Measurements from ENCODE around the gene CBLB.
"Not testable (repeated sequence)": the region's sequence is repeated elsewhere in the genome, so short reads cannot be mapped to it uniquely, and the experiment has no call there.

The CBLB gene

GRCh38 chr3:105829871-105830622, 38.8 kb downstream of the CBLB start:
- peaks cover 67% of the 10 kb centered on the region for H3K4me1 Mint-ChIP-seq
- H3K27ac Mint-ChIP-seq: peak overlapping the region; percentile 50
- no peak overlapping the region for H3K4me3 Mint-ChIP-seq
- H3K27me3 Mint-ChIP-seq: no peaks in the 10 kb centered on the region
- peaks cover 4% of the 10 kb centered on the region for H3K9me3 Mint-ChIP-seq
- DNase-seq: no peak
- peaks cover 62% of the 10 kb centered on the region for H3K36me3 Mint-ChIP-seq
- CTCF ChIA-PET: interaction anchor here (1.2 kb wide), 1 partner anchor 39 kb away, joined by 3 read pairs; the partner anchor contains the start of gene CBLB

- H3K27me3 Mint-ChIP-seq: no peaks in the 10 kb centered on the region
- CTCF ChIA-PET: interaction anchor here (0.7 to 1.2 kb wide), 2 partner anchors 39 to 58 kb away, joined by 3 read pairs; partner anchors contain the start of gene CBLB
- H3K27ac Mint-ChIP-seq: peak overlapping the region; percentile 64
- peak; percentile 24 for DNase-seq
- H3K4me1 Mint-ChIP-seq: peaks cover 66% of the 10 kb centered on the region
- no peak overlapping the region for H3K4me3 Mint-ChIP-seq
- H3K36me3 Mint-ChIP-seq: peaks cover 62% of the 10 kb centered on the region
- H3K9me3 Mint-ChIP-seq: peaks cover 4% of the 10 kb centered on the region
Measured at GRCh38 chr3:105829229-105829628, 39.6 kb downstream of the CBLB start.

GRCh38 chr3:105828703-105829102, 40.1 kb downstream of the CBLB start:
- no peaks in the 10 kb centered on the region for H3K27me3 Mint-ChIP-seq

GRCh38 chr3:105827959-105828358, 40.9 kb downstream of the CBLB start:
- no peak overlapping the region for H3K27ac Mint-ChIP-seq
- DNase-seq: no peak
- no peak overlapping the region for H3K4me3 Mint-ChIP-seq
- CTCF ChIA-PET: no interaction called here
- peaks cover 4% of the 10 kb centered on the region for H3K9me3 Mint-ChIP-seq
- peaks cover 69% of the 10 kb centered on the region for H3K36me3 Mint-ChIP-seq
- H3K27me3 Mint-ChIP-seq: no peaks in the 10 kb centered on the region
- peaks cover 70% of the 10 kb centered on the region for H3K4me1 Mint-ChIP-seq

More at GRCh38 chr3:105828703-105829102, 40.1 kb downstream of the CBLB start:
- no peak for DNase-seq
- H3K27ac Mint-ChIP-seq: peak overlapping the region; percentile 64
- no peak overlapping the region for H3K4me3 Mint-ChIP-seq
- peaks cover 64% of the 10 kb centered on the region for H3K36me3 Mint-ChIP-seq
- H3K4me1 Mint-ChIP-seq: peaks cover 65% of the 10 kb centered on the region
- CTCF ChIA-PET: interaction anchor here (0.7 to 1.2 kb wide), 2 partner anchors 40 to 57 kb away, joined by 3 read pairs; partner anchors contain the start of gene CBLB
- peaks cover 4% of the 10 kb centered on the region for H3K9me3 Mint-ChIP-seq

GRCh38 chr3:105826778-105827634, 41.8 kb downstream of the CBLB start:
- CTCF ChIA-PET: no interaction called here
- Mint-ChIP-seq H3K36me3 (peaks cover 67% of the 10 kb centered on the region), H3K27ac (peak overlapping the region; percentile 64), H3K4me1 (peaks cover 66% of the 10 kb centered on the region), H3K4me3 (no peak overlapping the region), H3K9me3 (peaks cover 4% of the 10 kb centered on the region), H3K27me3 (no peaks in the 10 kb centered on the region)
- DNase-seq: no peak

GRCh38 chr3:105824129-105824528, 44.7 kb downstream of the CBLB start:
- Mint-ChIP-seq H3K9me3 (peaks cover 3% of the 10 kb centered on the region), H3K4me3 (no peak overlapping the region), H3K36me3 (peaks cover 67% of the 10 kb centered on the region), H3K4me1 (peaks cover 45% of the 10 kb centered on the region), H3K27ac (no peak overlapping the region), H3K27me3 (no peaks in the 10 kb centered on the region)
- CTCF ChIA-PET: interaction anchor here (0.6 to 1.2 kb wide), 3 partner anchors 13 to 23 kb away, joined by 3 to 5 read pairs (median 3); no protein-coding TSS in a partner anchor
- no peak for DNase-seq

GRCh38 chr3:105823149-105823867, 45.5 kb downstream of the CBLB start:
- no peak for DNase-seq
- CTCF ChIA-PET: interaction anchor here (1.2 kb wide), 2 partner anchors 14 to 15 kb away, joined by 3 to 5 read pairs; no protein-coding TSS in a partner anchor
- H3K36me3 Mint-ChIP-seq: peaks cover 64% of the 10 kb centered on the region
- peaks cover 3% of the 10 kb centered on the region for H3K9me3 Mint-ChIP-seq
- H3K4me1 Mint-ChIP-seq: peaks cover 40% of the 10 kb centered on the region
- H3K27ac Mint-ChIP-seq: peak overlapping the region; percentile 29
- no peaks in the 10 kb centered on the region for H3K27me3 Mint-ChIP-seq
- H3K4me3 Mint-ChIP-seq: no peak overlapping the region

- H3K27ac Mint-ChIP-seq: peak overlapping the region; percentile 29
- no peak for DNase-seq
- peaks cover 60% of the 10 kb centered on the region for H3K36me3 Mint-ChIP-seq
- CTCF ChIA-PET: interaction anchor here (0.7 to 1.2 kb wide), 2 partner anchors 14 to 27 kb away, joined by 3 to 5 read pairs; no protein-coding TSS in a partner anchor
- peaks cover 35% of the 10 kb centered on the region for H3K4me1 Mint-ChIP-seq
- H3K9me3 Mint-ChIP-seq: peaks cover 2% of the 10 kb centered on the region
- H3K4me3 Mint-ChIP-seq: no peak overlapping the region
- H3K27me3 Mint-ChIP-seq: no peaks in the 10 kb centered on the region
Measured at GRCh38 chr3:105822171-105823123, 46.4 kb downstream of the CBLB start.

GRCh38 chr3:105821433-105821832, 47.4 kb downstream of the CBLB start:
- Mint-ChIP-seq H3K36me3 (peaks cover 60% of the 10 kb centered on the region), H3K27me3 (no peaks in the 10 kb centered on the region), H3K9me3 (no peaks in the 10 kb centered on the region), H3K4me1 (peaks cover 32% of the 10 kb centered on the region), H3K4me3 (no peak overlapping the region), H3K27ac (no peak overlapping the region)
- CTCF ChIA-PET: no interaction called here
- no peak for DNase-seq

- no peak overlapping the region for H3K27ac Mint-ChIP-seq
- DNase-seq: no peak
- no peaks in the 10 kb centered on the region for H3K27me3 Mint-ChIP-seq
- H3K4me3 Mint-ChIP-seq: no peak overlapping the region
- H3K9me3 Mint-ChIP-seq: peaks cover 2% of the 10 kb centered on the region
- H3K36me3 Mint-ChIP-seq: peaks cover 59% of the 10 kb centered on the region
- H3K4me1 Mint-ChIP-seq: peaks cover 24% of the 10 kb centered on the region
- CTCF ChIA-PET: interaction anchor here (0.9 kb wide), 1 partner anchor 8 kb away, joined by 4 read pairs; no protein-coding TSS in a partner anchor
Measured at GRCh38 chr3:105816833-105817232, 52.0 kb downstream of the CBLB start.

GRCh38 chr3:105815331-105815730, 53.5 kb downstream of the CBLB start:
- H3K4me3 Mint-ChIP-seq, H3K27me3 Mint-ChIP-seq, DNase-seq, H3K27ac Mint-ChIP-seq, CTCF ChIA-PET, H3K9me3 Mint-ChIP-seq: not testable (repeated sequence)
- Mint-ChIP-seq H3K36me3 (peaks cover 56% of the 10 kb centered on the region), H3K4me1 (peaks cover 27% of the 10 kb centered on the region)

GRCh38 chr3:105813710-105814109, 55.1 kb downstream of the CBLB start:
- peaks cover 31% of the 10 kb centered on the region for H3K4me1 Mint-ChIP-seq
- H3K27ac Mint-ChIP-seq: no peak overlapping the region
- no peak overlapping the region for H3K4me3 Mint-ChIP-seq
- CTCF ChIA-PET: no interaction called here
- peaks cover 59% of the 10 kb centered on the region for H3K36me3 Mint-ChIP-seq
- H3K27me3 Mint-ChIP-seq: no peaks in the 10 kb centered on the region
- DNase-seq: no peak
- peaks cover 2% of the 10 kb centered on the region for H3K9me3 Mint-ChIP-seq

- DNase-seq: no peak
- H3K27ac Mint-ChIP-seq: no peak overlapping the region
- no peak overlapping the region for H3K4me3 Mint-ChIP-seq
- H3K27me3 Mint-ChIP-seq: no peaks in the 10 kb centered on the region
- H3K4me1 Mint-ChIP-seq: peaks cover 30% of the 10 kb centered on the region
- peaks cover 2% of the 10 kb centered on the region for H3K9me3 Mint-ChIP-seq
- CTCF ChIA-PET: no interaction called here
- peaks cover 61% of the 10 kb centered on the region for H3K36me3 Mint-ChIP-seq
Measured at GRCh38 chr3:105812194-105812586, 56.6 kb downstream of the CBLB start.

Data from activated naive CD4-positive, alpha-beta T cell treated with anti-CD3 and anti-CD28 coated beads, Interleukin-2, amount 10 ng/mL, durations not matched to agents 7 days and 5 days (primary cell).